Loucy (cell line): Measurements from ENCODE around the gene N4BP2L2.

Experiments used
- EZH2phosphoT487 ChIP-seq: fragments of 200-600 bp; IDR thresholded peaks from 2 replicates; pipeline ENCODE4 v1.6.1; 2018; ENCODE audit warnings: antibody characterized with exemption, mild to moderate bottlenecking, moderate library complexity, borderline replicate concordance
- TF ChIP-seq, protein P1 (sequence below): fragments of 200-600 bp; sonication (generic); conservative IDR thresholded peaks from 2 replicates; pipeline ENCODE4 v1.5.1; 2014; ENCODE audit warnings: mild to moderate bottlenecking, antibody characterized with exemption, low read length

DNA sequence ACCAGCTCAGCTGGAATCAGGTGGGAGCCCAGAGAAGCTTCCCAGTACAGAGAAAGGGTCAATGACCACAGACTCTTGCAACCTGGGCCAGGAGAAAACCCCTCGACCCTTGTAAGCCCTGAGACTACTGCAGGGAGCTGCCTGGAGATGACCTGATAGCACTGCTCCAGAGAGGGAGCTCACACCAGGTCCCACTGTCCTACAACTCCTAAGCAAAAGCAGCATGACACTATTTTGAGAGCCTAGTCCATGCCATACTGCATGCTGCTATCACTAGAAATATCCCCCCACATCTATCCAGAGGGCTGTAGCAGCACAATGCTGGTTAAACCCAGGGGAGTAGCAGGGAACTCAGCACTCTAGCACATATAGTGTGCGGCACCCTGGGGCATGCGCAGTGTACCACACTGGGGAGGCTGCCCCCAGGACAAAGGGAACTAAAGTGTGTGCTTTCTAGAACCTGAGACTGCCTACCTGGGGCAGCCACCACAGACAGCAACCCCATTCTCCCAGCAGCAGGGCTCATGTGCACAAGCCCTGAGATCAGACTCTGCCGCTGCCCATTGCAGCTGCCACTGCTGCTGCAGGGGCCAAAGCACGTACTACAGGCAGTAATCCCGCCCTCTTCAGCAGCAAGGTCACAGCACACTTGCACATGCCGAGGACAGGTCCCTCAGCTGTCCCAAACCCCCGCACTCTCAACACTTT is 83.6 kb downstream of the N4BP2L2 start:
- TF ChIP-seq, protein P1, sequence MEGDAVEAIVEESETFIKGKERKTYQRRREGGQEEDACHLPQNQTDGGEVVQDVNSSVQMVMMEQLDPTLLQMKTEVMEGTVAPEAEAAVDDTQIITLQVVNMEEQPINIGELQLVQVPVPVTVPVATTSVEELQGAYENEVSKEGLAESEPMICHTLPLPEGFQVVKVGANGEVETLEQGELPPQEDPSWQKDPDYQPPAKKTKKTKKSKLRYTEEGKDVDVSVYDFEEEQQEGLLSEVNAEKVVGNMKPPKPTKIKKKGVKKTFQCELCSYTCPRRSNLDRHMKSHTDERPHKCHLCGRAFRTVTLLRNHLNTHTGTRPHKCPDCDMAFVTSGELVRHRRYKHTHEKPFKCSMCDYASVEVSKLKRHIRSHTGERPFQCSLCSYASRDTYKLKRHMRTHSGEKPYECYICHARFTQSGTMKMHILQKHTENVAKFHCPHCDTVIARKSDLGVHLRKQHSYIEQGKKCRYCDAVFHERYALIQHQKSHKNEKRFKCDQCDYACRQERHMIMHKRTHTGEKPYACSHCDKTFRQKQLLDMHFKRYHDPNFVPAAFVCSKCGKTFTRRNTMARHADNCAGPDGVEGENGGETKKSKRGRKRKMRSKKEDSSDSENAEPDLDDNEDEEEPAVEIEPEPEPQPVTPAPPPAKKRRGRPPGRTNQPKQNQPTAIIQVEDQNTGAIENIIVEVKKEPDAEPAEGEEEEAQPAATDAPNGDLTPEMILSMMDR = no peak
- TF ChIP-seq EZH2phosphoT487 = no peak
